Gastrocnemius medialis (tissue), 4 donors: ENCODE measurements around the gene ARL6IP5.

Experiments
- POLR2A ChIP-seq, 2 donors: fragments of 450-650 bp; IDR thresholded peaks; one replicate each; pipeline ENCODE4 v1.6.1; 2017; ENCODE audit warnings: antibody characterized with exemption in 2 of 2, mild to moderate bottlenecking in 2 of 2, moderate library complexity in 2 of 2
- TF ChIP-seq, protein P1 (sequence below), 5 experiments: fragments of 450-650 bp in 3 of 5; fragments of 200-600 bp in 2 of 5; sonication (generic) in 2 of 5; IDR thresholded peaks in 4 of 5; conservative IDR thresholded peaks in 1 of 5; 1 replicate in 4 of 5; 2 replicates in 1 of 5; pipeline ENCODE4 v1.5.1; 2016 to 2019; ENCODE audit warnings: antibody characterized with exemption in 5 of 5, mild to moderate bottlenecking in 3 of 5, moderate library complexity in 3 of 5

DNA sequence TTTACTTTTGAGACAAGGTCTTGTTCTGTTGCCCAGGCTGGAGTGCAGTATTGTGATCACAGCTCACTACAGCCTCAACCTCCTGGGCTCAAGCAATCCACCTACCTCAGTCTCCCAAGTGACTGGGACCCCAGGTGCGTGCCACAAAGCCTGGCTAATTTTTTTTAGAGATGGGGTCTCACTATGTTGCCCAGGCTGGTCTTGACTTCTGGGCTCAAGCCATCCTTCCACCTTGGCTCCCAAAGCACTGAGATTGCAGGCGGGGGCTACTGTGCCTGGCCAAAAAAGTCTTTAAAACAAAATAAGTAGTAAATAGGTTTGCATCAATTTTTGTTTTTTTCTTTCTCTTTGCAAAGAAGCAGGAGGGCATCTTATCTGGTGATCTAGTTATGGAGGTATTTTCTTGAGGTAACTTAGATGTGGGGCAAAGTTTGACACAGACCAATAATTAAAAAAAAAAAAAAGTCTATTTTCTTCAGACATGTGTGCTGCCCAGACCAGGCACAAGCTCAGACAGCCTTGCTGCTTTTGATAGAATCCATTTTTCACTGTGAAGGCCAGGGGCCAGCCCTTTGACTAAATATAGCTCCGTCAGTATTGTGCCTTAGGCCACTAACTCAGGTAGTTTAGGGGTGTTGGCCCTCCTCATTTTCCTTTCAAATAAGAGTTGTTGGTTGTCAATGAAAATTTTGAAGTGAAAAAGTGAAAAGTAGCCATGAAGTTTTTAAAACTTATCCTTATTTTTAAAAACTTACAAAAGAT lies 2.5 kb downstream of the ARL6IP5 start:
- TF ChIP-seq, protein P1, sequence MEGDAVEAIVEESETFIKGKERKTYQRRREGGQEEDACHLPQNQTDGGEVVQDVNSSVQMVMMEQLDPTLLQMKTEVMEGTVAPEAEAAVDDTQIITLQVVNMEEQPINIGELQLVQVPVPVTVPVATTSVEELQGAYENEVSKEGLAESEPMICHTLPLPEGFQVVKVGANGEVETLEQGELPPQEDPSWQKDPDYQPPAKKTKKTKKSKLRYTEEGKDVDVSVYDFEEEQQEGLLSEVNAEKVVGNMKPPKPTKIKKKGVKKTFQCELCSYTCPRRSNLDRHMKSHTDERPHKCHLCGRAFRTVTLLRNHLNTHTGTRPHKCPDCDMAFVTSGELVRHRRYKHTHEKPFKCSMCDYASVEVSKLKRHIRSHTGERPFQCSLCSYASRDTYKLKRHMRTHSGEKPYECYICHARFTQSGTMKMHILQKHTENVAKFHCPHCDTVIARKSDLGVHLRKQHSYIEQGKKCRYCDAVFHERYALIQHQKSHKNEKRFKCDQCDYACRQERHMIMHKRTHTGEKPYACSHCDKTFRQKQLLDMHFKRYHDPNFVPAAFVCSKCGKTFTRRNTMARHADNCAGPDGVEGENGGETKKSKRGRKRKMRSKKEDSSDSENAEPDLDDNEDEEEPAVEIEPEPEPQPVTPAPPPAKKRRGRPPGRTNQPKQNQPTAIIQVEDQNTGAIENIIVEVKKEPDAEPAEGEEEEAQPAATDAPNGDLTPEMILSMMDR (IDR thresholded peaks at IDR 0.05 in 4 of 5, conservative IDR thresholded peaks at IDR 0.05 in 1 of 5) = no peak
- TF ChIP-seq POLR2A (IDR thresholded peaks at IDR 0.05) = no peak
